PFSK-1 (cell line): Measurements from ENCODE around the gene HSD3B1.

Experiments used
- FOXP2 ChIP-seq: optimal IDR thresholded peaks from 2 replicates; pipeline ENCODE3; 2011; ENCODE audit warnings: borderline replicate concordance, control low read depth, inconsistent platforms; ENCODE audit not compliant: insufficient read depth; ENCODE audit errors: extremely low read length, extremely low read depth
- POLR2AphosphoS5 ChIP-seq: IDR thresholded peaks from 2 replicates; pipeline ENCODE4 v1.6.1; 2012; ENCODE audit warnings: low read depth, mild to moderate bottlenecking, control low read depth, low read length, moderate library complexity
- REST ChIP-seq, 2 experiments: IDR thresholded peaks; 2 replicates each; pipeline versions ENCODE4 v1.6.1 to v1.8.0; 2011 to 2012; ENCODE audit warnings: low read depth in 2 of 2, low read length in 2 of 2, control low read depth in 1 of 2, inconsistent platforms in 1 of 2, mild to moderate bottlenecking in 1 of 2, moderate library complexity in 1 of 2; ENCODE audit not compliant: insufficient read depth in 1 of 2
- SIN3A ChIP-seq: IDR thresholded peaks from 2 replicates; pipeline ENCODE4 v1.6.1; 2012; ENCODE audit warnings: mild to moderate bottlenecking, low read length, moderate library complexity, borderline replicate concordance; ENCODE audit not compliant: insufficient read depth
- TAF1 ChIP-seq: IDR thresholded peaks from 2 replicates; pipeline ENCODE4 v1.6.1; 2012; ENCODE audit warnings: low read length, control low read depth, borderline replicate concordance; ENCODE audit not compliant: insufficient read depth

GRCh38 chr1:119556423-119556822 is 49.4 kb downstream of the HSD3B1 start:
- TF ChIP-seq FOXP2 (no peak), POLR2AphosphoS5 (no peak), REST (IDR thresholded peaks at IDR 0.05; ENCODE audit: insufficient read depth in 1 of 2, low read depth in 2 of 2, low read length in 2 of 2) (no peak), TAF1 (no peak), SIN3A (no peak)
